PC-3 (cell line): Measurements from ENCODE around the gene SMYD3. TPM values are rescaled to one million over a fixed set of nuclear protein-coding genes. Genes with fewer than 3 reads are reported as not detected.

Experiments used
- ATAC-seq: fragments of 200-7000 bp; cut with Tn5 transposase; 2 replicates; pipeline ENCODE4 v1.9.1; 2020; ENCODE audit warnings: mild to moderate bottlenecking, moderate library complexity
- BruUV-seq: library from RNA; stranded (reverse); fragments of 400-500 nt; replicated peaks from 2 replicates; lab custom pipeline; 2021; lab: Mats Ljungman, UMichigan
- CTCF ChIA-PET: fragments of 300-600 bp; sonication (Branson Sonifier 250); formaldehyde crosslinking; loops from one replicate; lab custom pipeline; 2022; ENCODE audit warnings: antibody characterized with exemption; lab: Charles Lee
- POLR2A ChIA-PET: fragments of 300-600 bp; sonication (Branson Sonifier 250); formaldehyde crosslinking; loops from one replicate; lab custom pipeline; 2022; ENCODE audit warnings: antibody characterized with exemption; ENCODE audit not compliant: unreplicated experiment; lab: Charles Lee
- DNase-seq: peaks from one replicate; pipeline ENCODE4 v3.0.0-alpha.2; 2015
- H2AFZ ChIP-seq: fragments of 300-600 bp; sonication (generic); 2 replicates; pipeline ENCODE4 v1.6.0; 2016; ENCODE audit warnings: antibody characterized with exemption, low read length
- H3F3A ChIP-seq: fragments of 300-600 bp; sonication (generic); one replicate; pipeline ENCODE4 v1.6.0; 2017; ENCODE audit warnings: antibody characterized with exemption, low read length, control low read depth, mild to moderate bottlenecking; ENCODE audit not compliant: unreplicated experiment
- H3K27ac ChIP-seq: fragments of 300-600 bp; sonication (generic); 2 replicates; pipeline ENCODE4 v1.5.1; 2016; ENCODE audit warnings: mild to moderate bottlenecking, low read length
- H3K27me3 ChIP-seq: fragments of 300-600 bp; sonication (generic); 2 replicates; pipeline ENCODE4 v1.6.1; 2016; ENCODE audit warnings: low read length, mixed read lengths
- H3K36me3 ChIP-seq: fragments of 300-600 bp; sonication (generic); 2 replicates; pipeline ENCODE4 v1.6.1; 2016; ENCODE audit warnings: low read depth, mixed run types, low read length, mixed read lengths
- H3K4me1 ChIP-seq: fragments of 300-600 bp; sonication (generic); 2 replicates; pipeline ENCODE4 v1.5.1; 2016; ENCODE audit warnings: low read length; ENCODE audit not compliant: insufficient read depth
- H3K4me2 ChIP-seq: fragments of 300-600 bp; sonication (generic); 2 replicates; pipeline ENCODE4 v1.6.0; 2016; ENCODE audit warnings: low read length
- H3K4me3 ChIP-seq: fragments of 300-600 bp; sonication (generic); 2 replicates; pipeline ENCODE4 v1.5.1; 2016; ENCODE audit warnings: mild to moderate bottlenecking, low read length, mixed read lengths
- H3K79me2 ChIP-seq: fragments of 300-600 bp; sonication (generic); 2 replicates; pipeline ENCODE4 v1.6.1; 2017; ENCODE audit warnings: low read length, mixed read lengths
- H3K9ac ChIP-seq: fragments of 300-600 bp; sonication (generic); 2 replicates; pipeline ENCODE4 v1.6.0; 2016; ENCODE audit warnings: mild to moderate bottlenecking, low read length
- H3K9me2 ChIP-seq: fragments of 300-600 bp; sonication (generic); replicated peaks from 2 replicates; pipeline ENCODE4 v1.6.1; 2016; ENCODE audit warnings: mixed run types, low read length, mixed read lengths
- H3K9me3 ChIP-seq: fragments of 300-600 bp; sonication (generic); 2 replicates; pipeline ENCODE4 v1.6.1; 2016; ENCODE audit warnings: low read length, mixed read lengths
- H4K20me1 ChIP-seq: fragments of 300-600 bp; sonication (generic); 2 replicates; pipeline ENCODE4 v1.6.1; 2016; ENCODE audit warnings: low read length, mixed read lengths
- CTCF ChIP-seq: fragments of 300-600 bp; sonication (generic); conservative IDR thresholded peaks from 2 replicates; pipeline ENCODE4 v1.5.1; 2017; ENCODE audit warnings: antibody characterized with exemption, low read depth, mild to moderate bottlenecking, low read length
- EZH2 ChIP-seq: fragments of 300-600 bp; sonication (generic); IDR thresholded peaks from one replicate; pipeline ENCODE4 v1.6.1; 2017; ENCODE audit warnings: antibody characterized with exemption, mild to moderate bottlenecking, low read length; ENCODE audit not compliant: unreplicated experiment
- EZH2phosphoT487 ChIP-seq: fragments of 300-600 bp; sonication (generic); IDR thresholded peaks from 2 replicates; pipeline ENCODE4 v1.6.1; 2018; ENCODE audit warnings: mild to moderate bottlenecking, antibody characterized with exemption, low read length, borderline replicate concordance
- intact Hi-C: fragments of 100-400 bp; cut with micrococcal nuclease; formaldehyde crosslinking; loops from 2 replicates; pipeline ENCODE4 v1.9.0; 2023
- total RNA-seq: library from RNA; depleted of rRNA; stranded (reverse); fragments of >200 nt; gene quantifications from 2 replicates; pipeline ENCODE4 v1.2.3, GENCODE V29; 2014

The SMYD3 gene
- total RNA-seq, 1 experiment from 2014 or later = 33.0 TPM

DNA sequence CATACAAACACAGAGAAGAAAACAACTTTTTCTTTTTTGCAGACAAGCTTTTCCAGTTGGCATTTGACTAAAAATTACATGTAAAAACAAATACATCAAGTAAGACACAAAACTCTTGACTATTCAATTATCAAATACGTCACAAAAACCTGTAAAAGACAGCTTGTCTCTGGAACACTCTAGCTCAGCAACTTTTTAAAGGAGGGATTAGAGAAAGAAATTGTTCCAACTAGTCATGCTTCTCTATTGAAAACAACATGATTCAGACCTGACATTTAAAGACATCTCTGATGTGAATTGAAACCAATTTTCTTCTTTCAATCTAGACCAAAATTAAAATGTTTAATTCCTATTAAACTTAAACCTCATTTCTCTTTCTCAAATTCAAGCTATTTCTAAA is 30.3 kb downstream of the SMYD3 start:
- DNase-seq = no peak

GRCh38 chr1:246471688-246472087 is 35.4 kb downstream of the SMYD3 start:
- no peak overlapping the region for H2AFZ ChIP-seq
- no TSS peak for BruUV-seq
- H3K4me3 ChIP-seq = no peak overlapping the region
- DNase-seq = no peak
- H3K79me2 ChIP-seq = peaks cover 32% of the 10 kb centered on the region
- H4K20me1 ChIP-seq = no peaks in the 10 kb centered on the region
- H3K27ac ChIP-seq = no peak overlapping the region
- TF ChIP-seq EZH2phosphoT487 (no peak), CTCF (no peak), EZH2 (no peak)
- no peaks in the 10 kb centered on the region for H3K9me3 ChIP-seq
- ATAC-seq = no peak
- no peaks in the 10 kb centered on the region for H3K9me2 ChIP-seq
- no peak overlapping the region for H3K4me2 ChIP-seq
- POLR2A ChIA-PET = no interaction called here
- no peaks in the 10 kb centered on the region for H3K36me3 ChIP-seq
- no peaks in the 10 kb centered on the region for H3K4me1 ChIP-seq
- CTCF ChIA-PET = no interaction called here
- intact Hi-C loops = no loop called here
- no peaks in the 10 kb centered on the region for H3K27me3 ChIP-seq
- no peak overlapping the region for H3K9ac ChIP-seq
- H3F3A ChIP-seq = no peaks in the 10 kb centered on the region

More for the DNA sequence above, 30.3 kb downstream of the SMYD3 start:
- H4K20me1 ChIP-seq = no peaks in the 10 kb centered on the region
- H3K9me3 ChIP-seq = no peaks in the 10 kb centered on the region
- no peaks in the 10 kb centered on the region for H3F3A ChIP-seq
- intact Hi-C loops = no loop called here
- no peaks in the 10 kb centered on the region for H3K27me3 ChIP-seq
- no peaks in the 10 kb centered on the region for H3K4me1 ChIP-seq
- POLR2A ChIA-PET = no interaction called here
- H3K9ac ChIP-seq = no peak overlapping the region
- CTCF ChIA-PET = interaction anchor here (0.6 kb wide), 1 partner anchor 13 kb away, joined by 3 read pairs; no protein-coding TSS in a partner anchor
- peaks cover 23% of the 10 kb centered on the region for H3K79me2 ChIP-seq
- ATAC-seq = no peak
- H2AFZ ChIP-seq = no peak overlapping the region
- H3K36me3 ChIP-seq = no peaks in the 10 kb centered on the region
- H3K27ac ChIP-seq = no peak overlapping the region
- no peak overlapping the region for H3K4me2 ChIP-seq
- TF ChIP-seq CTCF (no peak), EZH2 (no peak), EZH2phosphoT487 (no peak)
- no TSS peak for BruUV-seq
- H3K9me2 ChIP-seq = no peaks in the 10 kb centered on the region
- no peak overlapping the region for H3K4me3 ChIP-seq

GRCh38 chr1:246470585-246470984 is 36.5 kb downstream of the SMYD3 start:
- H2AFZ ChIP-seq = no peak overlapping the region
- H3K4me2 ChIP-seq = no peak overlapping the region
- POLR2A ChIA-PET = no interaction called here
- peaks cover 25% of the 10 kb centered on the region for H3K79me2 ChIP-seq
- no peaks in the 10 kb centered on the region for H4K20me1 ChIP-seq
- H3K9me2 ChIP-seq = no peaks in the 10 kb centered on the region
- H3K4me3 ChIP-seq = no peak overlapping the region
- no peaks in the 10 kb centered on the region for H3K36me3 ChIP-seq
- no peaks in the 10 kb centered on the region for H3K27me3 ChIP-seq
- CTCF ChIA-PET = no interaction called here
- DNase-seq (no peak), ATAC-seq (no peak)
- BruUV-seq = no TSS peak
- H3K4me1 ChIP-seq = no peaks in the 10 kb centered on the region
- TF ChIP-seq CTCF (no peak), EZH2 (no peak), EZH2phosphoT487 (no peak)
- no peak overlapping the region for H3K9ac ChIP-seq
- no peaks in the 10 kb centered on the region for H3F3A ChIP-seq
- H3K9me3 ChIP-seq = no peaks in the 10 kb centered on the region
- intact Hi-C loops = no loop called here
- no peak overlapping the region for H3K27ac ChIP-seq
